HG02870 (cell line): Measurements from ENCODE around the gene DCST2.
A peak's percentile ranks its signal among the peaks of the same experiment; 100 is the strongest.

Experiments used
- ATAC-seq: cut with Tn5 transposase; IDR thresholded peaks from one replicate; pipeline ENCODE4 v1.9.1; 2021; ENCODE audit warnings: mild to moderate bottlenecking, moderate library complexity; ENCODE audit not compliant: unreplicated experiment

The DCST2 gene

GRCh38 chr1:155050560-155051341 is 17.2 kb upstream of the DCST2 start, which contains the start of gene ADAM15:
Gene ADAM15 (plus strand): TSS chr1:155051316. CDS start chr1:155051387, 71 bp downstream.
- peak; percentile 52 for ATAC-seq

GRCh38 chr1:155049651-155050559 is 16.3 kb upstream of the DCST2 start:
- ATAC-seq, result no peak

DNA sequence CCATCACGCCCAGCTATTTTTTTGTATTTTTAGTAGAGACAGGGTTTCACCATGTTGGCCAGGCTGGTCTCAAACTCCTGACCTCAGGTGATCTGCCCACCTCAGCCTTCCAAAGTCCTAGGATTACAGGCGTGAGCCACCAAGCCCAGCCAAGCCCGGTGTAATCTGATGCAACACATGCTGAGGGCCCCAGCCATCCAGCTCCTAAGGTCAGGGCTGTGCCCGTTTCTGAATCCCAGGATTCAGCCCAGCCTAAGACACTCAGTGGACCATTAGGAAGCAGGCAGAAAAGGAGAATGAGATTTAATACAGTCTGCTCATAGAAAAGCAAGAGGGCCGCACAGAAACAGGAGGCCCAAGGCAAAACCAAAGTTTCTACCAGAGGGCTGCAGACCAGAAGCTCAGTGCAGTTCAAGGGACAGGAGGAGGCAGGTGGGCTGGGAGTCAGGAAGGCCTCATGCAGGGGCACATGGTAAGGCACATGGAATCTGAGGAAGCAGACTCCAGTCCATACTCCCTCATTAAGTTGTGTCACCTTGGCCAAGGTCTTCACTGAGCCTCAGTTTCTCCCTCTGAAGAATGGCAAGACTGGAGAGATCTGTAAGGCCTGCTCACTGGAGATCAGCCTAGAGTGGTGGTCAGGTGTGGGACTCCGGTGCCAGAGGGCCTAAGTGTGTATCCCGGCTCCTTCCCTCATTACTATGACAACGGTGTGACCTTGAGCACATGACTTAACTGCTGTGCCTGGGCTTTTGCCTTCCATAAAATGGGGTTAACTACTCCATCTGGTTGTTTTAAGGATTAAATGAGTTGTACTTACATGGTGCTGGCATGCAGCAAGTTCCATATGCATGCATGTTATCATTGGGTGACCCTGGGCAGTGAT is 15.1 kb upstream of the DCST2 start:
- ATAC-seq, result no peak

DNA sequence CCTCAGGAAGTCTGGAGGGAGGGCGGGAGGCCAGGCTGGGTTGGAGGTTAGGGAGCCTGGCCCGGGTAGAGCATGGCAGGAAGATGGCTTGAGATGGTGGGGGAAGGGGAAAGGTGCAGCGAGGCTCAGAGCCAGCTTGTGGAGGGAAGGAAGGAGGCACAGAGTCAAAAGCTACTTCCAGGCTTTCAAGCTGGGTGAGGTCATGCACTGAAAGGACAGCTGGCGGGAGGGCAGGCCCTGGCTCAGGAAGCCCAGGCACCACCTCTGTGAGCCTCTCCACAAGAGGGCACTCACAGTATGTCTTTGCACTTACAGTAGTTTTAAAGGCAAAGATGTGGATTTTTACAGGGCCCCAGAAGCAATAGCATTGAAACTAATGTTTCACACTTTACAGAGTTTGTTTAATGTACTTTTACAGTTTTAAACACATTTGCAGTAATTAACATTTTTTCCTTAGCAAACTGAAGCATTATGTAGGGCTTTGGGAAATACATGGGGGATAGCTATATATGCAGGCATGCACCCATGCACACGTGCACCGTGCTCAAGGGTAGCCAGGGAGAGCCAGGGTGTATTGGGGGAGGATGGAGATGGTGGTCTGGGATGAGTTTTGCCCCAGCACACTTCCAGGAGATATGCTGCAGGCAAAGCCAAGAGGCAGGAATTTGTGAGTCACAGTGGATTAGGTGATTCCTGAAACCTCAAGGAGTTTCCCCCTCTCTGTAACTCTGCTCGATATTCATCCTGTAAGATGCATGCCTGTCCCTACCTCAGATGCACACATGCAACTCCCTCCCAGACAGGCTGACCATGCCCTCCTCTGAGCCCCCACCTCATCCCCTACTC is 11.5 kb upstream of the DCST2 start:
- no peak for ATAC-seq

DNA sequence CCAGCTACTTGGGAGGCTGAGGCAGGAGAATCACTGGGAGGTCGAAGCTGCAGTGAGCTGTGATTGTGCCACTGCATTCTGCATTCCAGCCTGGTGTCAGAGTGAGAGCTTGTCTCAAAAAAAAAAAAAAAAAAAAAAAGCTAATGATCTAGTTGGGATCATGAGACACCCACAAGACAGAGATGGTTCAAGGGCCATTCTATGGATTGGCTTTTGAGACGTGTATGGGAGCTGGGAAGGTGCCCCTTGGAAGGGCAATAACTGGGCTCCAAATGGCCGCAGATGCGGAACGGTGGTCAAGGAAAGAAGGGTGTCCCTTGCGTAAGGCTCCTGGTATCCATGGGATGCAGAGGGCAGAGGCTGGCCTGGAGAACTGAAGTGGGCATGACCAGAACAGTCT is 10.8 kb upstream of the DCST2 start:
- no peak for ATAC-seq

DNA sequence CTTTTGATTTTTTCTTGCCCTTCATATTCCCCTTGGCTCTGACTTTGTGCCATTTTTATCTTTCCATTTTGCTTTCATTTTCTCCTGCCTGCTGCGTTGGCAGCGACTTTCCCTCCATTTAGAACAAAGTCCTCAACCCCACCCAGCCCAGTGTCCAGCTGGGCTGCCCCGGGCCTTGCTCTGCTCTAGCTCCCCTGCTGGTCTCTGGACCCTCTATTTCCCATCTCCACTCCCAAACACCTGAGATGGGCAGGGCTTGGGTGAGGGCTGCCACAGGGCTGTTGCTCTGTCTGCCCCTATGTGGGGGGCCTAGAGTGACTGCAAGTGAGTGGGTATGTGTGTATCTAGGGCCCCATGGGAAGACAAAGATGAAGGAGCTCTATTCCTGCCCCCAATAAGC is 10.2 kb upstream of the DCST2 start:
- no peak for ATAC-seq

- no peak for ATAC-seq
These were observed 9.7 kb upstream of the DCST2 start for GRCh38 chr1:155043301-155043702.

DNA sequence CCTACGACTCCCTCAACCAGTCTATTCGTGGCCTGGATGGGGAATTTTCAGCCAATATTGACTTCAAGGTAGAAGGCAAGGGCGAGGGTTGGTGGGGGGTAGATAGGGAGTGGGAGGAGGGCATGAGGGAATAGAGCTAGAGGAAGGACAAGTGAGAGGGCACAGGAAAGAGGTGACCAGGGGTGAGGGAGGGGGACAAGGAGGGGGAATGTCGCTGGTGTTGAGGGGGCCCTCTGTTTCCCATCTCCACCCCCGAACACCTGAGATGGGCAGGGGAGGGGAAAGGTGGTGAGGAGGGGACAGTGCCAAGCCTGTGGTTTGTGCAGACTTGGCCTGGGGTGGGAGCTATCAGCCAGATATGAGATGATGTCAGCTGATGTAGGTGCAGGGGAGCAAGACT is 9.2 kb upstream of the DCST2 start:
- ATAC-seq, result no peak

DNA sequence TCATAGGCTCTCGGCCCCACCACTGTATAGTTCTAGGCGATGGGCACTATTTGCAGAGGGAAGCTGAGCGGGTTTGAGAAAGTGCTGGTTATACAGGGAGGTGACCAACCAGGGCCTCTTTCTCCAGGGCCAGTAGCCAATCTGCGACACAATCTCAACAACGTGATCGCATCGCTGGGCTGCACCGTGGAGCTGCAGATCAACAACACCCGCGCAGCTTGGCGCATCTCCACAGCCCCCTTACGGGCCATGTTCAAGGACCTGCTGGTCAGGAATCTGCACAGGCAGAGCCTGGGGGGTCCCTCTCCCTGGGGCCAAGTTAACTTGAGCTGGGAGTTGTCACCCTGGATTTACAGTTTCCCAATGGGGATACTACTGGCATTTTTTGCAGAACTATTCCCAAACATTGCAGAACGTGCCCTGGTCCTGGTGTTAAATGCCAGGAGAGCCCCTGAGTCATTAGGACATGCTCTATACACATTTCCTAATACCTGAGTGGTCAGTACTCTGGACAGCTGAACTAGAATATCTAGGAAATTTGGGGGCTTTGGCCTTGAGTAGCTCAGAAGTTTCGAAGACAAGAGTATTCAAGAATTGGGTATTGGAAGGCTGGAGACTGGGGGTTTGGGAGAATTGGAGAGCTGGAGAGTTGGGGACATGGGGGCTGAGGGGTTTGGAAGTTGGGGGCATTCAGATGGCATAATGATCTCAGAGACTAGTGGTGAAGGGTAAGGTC is 6.9 kb upstream of the DCST2 start:
- no peak for ATAC-seq

DNA sequence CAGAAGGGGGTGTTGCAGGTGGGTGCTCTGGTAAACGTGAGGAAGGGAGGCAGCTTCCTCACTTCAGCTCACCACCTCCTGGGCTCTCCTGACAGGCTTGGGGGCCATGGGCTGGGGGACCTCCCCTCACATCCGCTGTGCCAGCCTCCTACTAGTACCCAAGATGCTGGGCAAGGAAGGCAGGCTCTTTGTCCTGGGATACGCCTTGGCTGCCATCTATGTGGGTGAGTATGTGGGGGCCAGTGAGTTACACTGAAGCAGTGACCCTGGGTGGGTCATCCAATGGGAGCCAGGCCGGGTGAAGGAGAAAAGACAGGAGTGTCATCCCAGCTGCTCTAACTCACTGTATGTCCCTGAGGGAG is 5.7 kb upstream of the DCST2 start:
- no peak for ATAC-seq

GRCh38 chr1:155038602-155039307 is 5.2 kb upstream of the DCST2 start:
- ATAC-seq, result no peak

- no peak for ATAC-seq
These were observed 4.4 kb upstream of the DCST2 start for GRCh38 chr1:155037851-155038441.

GRCh38 chr1:155037043-155037442 is 3.5 kb upstream of the DCST2 start:
- no peak for ATAC-seq

DNA sequence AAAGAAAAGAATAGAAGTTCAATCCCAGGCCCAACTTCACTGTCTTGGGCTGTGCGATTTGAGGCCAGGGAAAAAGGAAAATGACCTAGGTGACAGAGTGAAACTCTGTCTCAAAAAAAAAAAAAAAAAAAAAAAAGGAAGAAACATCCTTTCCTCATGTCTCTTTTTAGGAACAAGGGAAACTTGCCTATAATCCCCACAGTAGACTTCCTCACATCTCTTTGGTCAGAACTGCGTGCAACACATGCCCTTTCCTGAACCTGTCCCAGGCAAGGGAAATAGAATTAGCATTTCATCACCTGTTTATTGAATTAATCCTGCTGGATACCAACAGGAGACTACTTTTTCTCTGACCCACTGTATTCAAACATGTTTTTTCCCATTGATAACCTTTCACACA is 2.4 kb upstream of the DCST2 start:
- ATAC-seq, result no peak

DNA sequence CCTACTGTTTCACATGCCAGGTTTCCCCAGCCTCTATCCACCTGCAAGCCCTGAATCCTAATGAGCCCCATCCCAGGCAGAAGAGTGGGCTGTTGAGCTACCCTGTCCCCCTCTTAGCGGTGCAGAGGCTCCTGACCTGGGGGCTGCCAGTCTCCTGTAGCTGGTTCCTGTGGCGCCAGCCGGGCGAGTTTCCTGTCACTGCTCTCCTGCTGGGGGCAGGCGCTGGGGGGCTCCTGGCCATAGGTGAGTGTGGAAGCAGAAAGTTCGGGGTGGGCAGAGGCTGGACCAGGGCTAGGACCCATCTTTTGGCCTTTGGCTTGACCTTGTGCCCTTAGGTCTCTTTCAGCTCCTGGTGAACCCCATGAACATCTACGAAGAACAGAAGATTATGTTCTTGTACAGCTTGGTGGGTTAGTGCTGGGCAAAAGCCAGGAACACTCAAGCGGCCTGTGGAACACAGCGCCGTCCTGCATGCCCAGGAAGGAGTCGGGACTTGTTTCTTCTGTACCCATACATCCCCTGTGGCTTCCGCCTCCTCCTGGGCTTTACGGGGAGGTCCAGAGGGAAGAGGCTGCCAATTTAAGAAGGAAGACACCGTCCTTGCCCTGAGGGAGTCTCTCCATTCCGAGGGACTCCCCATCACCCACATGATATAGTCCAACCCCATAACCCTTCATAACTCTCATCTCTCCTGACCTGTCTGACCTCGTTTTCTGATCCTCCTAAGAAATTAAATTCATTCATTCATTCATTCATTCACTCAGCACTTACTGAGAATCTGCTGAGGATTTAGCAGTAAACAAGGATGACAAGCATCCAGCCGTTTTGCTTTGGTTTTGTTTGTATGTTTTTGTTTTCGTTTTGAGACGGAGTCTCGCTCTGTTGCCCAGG is 982 bp upstream of the DCST2 start:
- ATAC-seq, result no peak

DNA sequence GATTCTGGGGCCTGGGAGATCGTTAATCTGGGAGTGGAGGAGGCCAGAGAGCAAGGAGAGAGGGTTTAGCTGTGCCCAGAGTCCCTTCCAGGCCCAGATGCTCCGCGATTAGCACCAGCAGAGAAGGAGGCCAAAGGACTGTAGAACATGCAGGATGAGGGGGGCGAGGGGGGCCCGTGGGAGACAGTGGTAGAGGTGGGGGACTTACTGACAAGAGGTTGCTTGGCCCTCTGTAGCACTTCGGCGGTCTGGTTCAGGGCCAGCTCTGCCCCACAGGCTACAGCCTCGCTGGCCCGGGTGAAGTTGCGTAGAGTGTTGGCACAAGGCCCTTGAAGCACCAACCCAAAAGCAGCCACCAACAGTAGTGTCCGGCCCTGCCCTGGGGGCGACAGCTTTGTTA is 695 bp downstream of the DCST2 start:
- no peak for ATAC-seq

GRCh38 chr1:155030899-155031298 is 2.7 kb downstream of the DCST2 start:
- no peak for ATAC-seq
